Esophagus muscularis mucosa (tissue), 4 donors: Measurements from ENCODE around the gene RSU1.

Experiments used
- EP300 ChIP-seq: sonication (generic); formaldehyde crosslinking; IDR thresholded peaks from one replicate; pipeline ENCODE4 v1.6.1; 2017; ENCODE audit warnings: antibody characterized with exemption
- POLR2A ChIP-seq: fragments of 450-650 bp; IDR thresholded peaks from one replicate; pipeline ENCODE4 v1.6.1; 2017; ENCODE audit warnings: antibody characterized with exemption, moderate library complexity, mild to moderate bottlenecking, low read depth
- POLR2AphosphoS5 ChIP-seq, 2 donors: sonication (generic); formaldehyde crosslinking; IDR thresholded peaks; one replicate each; pipeline ENCODE4 v1.6.1; 2017; ENCODE audit warnings: antibody characterized with exemption in 2 of 2
- TF ChIP-seq, protein P1 (sequence below), 3 experiments: fragments of 200-600 bp in 2 of 3; fragments of 450-650 bp in 1 of 3; sonication (generic) in 2 of 3; IDR thresholded peaks; one replicate each; pipeline ENCODE4 v1.5.1; 2017 to 2019; ENCODE audit warnings: antibody characterized with exemption in 3 of 3, mild to moderate bottlenecking in 2 of 3, moderate library complexity in 1 of 3

DNA sequence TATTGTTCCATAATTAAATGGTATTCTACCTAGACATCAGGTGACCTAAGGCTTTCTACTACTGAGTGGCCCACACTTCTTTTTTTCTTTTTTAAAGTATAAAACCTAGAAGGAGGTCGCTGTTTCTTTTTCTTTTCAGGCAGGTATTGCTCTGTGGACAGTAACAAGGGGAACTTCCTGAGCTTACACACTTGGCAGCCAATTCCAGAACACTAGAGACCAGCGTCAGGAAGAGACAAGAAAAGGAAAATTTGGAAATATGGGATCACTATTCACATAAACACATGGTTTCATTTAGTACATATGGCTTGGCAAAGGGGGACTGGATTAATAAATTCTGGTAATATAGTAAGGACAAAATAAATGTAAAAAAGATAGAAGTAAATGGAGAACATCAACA is 141.9 kb downstream of the RSU1 start:
- TF ChIP-seq, protein P1, sequence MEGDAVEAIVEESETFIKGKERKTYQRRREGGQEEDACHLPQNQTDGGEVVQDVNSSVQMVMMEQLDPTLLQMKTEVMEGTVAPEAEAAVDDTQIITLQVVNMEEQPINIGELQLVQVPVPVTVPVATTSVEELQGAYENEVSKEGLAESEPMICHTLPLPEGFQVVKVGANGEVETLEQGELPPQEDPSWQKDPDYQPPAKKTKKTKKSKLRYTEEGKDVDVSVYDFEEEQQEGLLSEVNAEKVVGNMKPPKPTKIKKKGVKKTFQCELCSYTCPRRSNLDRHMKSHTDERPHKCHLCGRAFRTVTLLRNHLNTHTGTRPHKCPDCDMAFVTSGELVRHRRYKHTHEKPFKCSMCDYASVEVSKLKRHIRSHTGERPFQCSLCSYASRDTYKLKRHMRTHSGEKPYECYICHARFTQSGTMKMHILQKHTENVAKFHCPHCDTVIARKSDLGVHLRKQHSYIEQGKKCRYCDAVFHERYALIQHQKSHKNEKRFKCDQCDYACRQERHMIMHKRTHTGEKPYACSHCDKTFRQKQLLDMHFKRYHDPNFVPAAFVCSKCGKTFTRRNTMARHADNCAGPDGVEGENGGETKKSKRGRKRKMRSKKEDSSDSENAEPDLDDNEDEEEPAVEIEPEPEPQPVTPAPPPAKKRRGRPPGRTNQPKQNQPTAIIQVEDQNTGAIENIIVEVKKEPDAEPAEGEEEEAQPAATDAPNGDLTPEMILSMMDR (IDR thresholded peaks at IDR 0.05), result no peak
- TF ChIP-seq EP300 (no peak), POLR2A (no peak), POLR2AphosphoS5 (IDR thresholded peaks at IDR 0.05) (no peak)
